K562 (cell line): ENCODE measurements around the gene GLT1D1. TPM values are rescaled to one million over a fixed set of nuclear protein-coding genes. Genes with fewer than 3 reads are reported as not detected.

ENCODE experiments used
- ATAC-seq: fragments of 200-7000 bp; cut with Tn5 transposase; 3 replicates; pipeline ENCODE4 v1.9.1; 2020; ENCODE audit warnings: moderate library complexity
- BruUV-seq: library from RNA; stranded (reverse); fragments of 400-500 nt; replicated peaks from 2 replicates; lab custom pipeline; 2021; lab: Mats Ljungman, UMichigan
- CTCF ChIA-PET: fragments of 300-600 bp; formaldehyde crosslinking; extraction: SDS; loops from one replicate; lab custom pipeline; 2021; ENCODE audit warnings: low intra/inter-chr PET ratio; lab: Yijun Ruan, JAX
- POLR2A ChIA-PET: fragments of 300-600, 350-650 bp; sonication (Branson Sonifier 250); formaldehyde crosslinking; extraction: SDS; loops from one replicate; lab custom pipeline; 2021; ENCODE audit warnings: antibody characterized with exemption, inconsistent platforms; lab: Yijun Ruan, JAX
- DNase-seq, 4 experiments: peaks; one replicate each; pipeline versions ENCODE4 v3.0.0 to v3.0.0-alpha.2; 2011 to 2018; ENCODE audit warnings: low spot score in 3 of 4, mixed read lengths in 3 of 4; ENCODE audit errors: extremely low read depth in 1 of 4
- FAIRE-seq: peaks from 2 replicates; lab custom pipeline; 2011; peaks lifted over from hg19 to GRCh38; lab: Jason Lieb, UNC
- H2AFZ ChIP-seq: 2 replicates; pipeline ENCODE4 v1.6.0; 2011; ENCODE audit warnings: low read depth, low read length, control low read depth, inconsistent platforms
- H3K27ac ChIP-seq: fragments of 200-600 bp; 3 replicates; pipeline ENCODE4 v1.8.0; 2011; ENCODE audit warnings: low read depth, mild to moderate bottlenecking, control low read depth, inconsistent platforms, low read length, moderate library complexity, mixed read lengths; ENCODE audit errors: extremely low read depth
- H3K27me3 ChIP-seq, 2 experiments: fragments of 300-600 bp in 1 of 2; 2 replicates in 1 of 2; 3 replicates in 1 of 2; pipeline versions ENCODE4 v1.6.0 to v1.8.0; 2011; ENCODE audit warnings: inconsistent platforms in 2 of 2, low read length in 2 of 2, mild to moderate bottlenecking in 1 of 2, mixed read lengths in 1 of 2, moderate library complexity in 1 of 2; ENCODE audit not compliant: control insufficient read depth in 2 of 2, insufficient read depth in 2 of 2
- H3K36me3 ChIP-seq: fragments of 300-600 bp; 3 replicates; pipeline ENCODE4 v1.8.0; 2011; ENCODE audit warnings: mild to moderate bottlenecking, low read length, inconsistent platforms; ENCODE audit not compliant: control insufficient read depth, insufficient read depth
- H3K4me1 ChIP-seq, 2 experiments: fragments of 200-600 bp in 1 of 2; replicated peaks in 1 of 2; 2 replicates in 1 of 2; 3 replicates in 1 of 2; pipeline versions ENCODE4 v1.5.1 to v1.8.0; 2011; ENCODE audit warnings: inconsistent platforms in 2 of 2, low read length in 2 of 2, mild to moderate bottlenecking in 1 of 2, mixed read lengths in 1 of 2, moderate library complexity in 1 of 2; ENCODE audit not compliant: control insufficient read depth in 2 of 2, insufficient read depth in 2 of 2
- H3K4me2 ChIP-seq: 2 replicates; pipeline ENCODE4 v1.6.1; 2011; ENCODE audit warnings: low read length, control low read depth, inconsistent platforms, mixed read lengths; ENCODE audit not compliant: insufficient read depth
- H3K4me3 ChIP-seq: fragments of 200-600 bp; sonication (generic), shearing (Covaris generic); 2 replicates; pipeline ENCODE4 v1.5.1; 2016; ENCODE audit warnings: control low read depth, inconsistent platforms
- H3K79me2 ChIP-seq: fragments of 200-600 bp; 3 replicates; pipeline ENCODE4 v1.8.0; 2011; ENCODE audit warnings: low read length, inconsistent platforms; ENCODE audit not compliant: control insufficient read depth, insufficient read depth
- H3K9ac ChIP-seq, 2 experiments: 2 replicates each; pipeline versions ENCODE4 v1.6.0 to v1.6.1; 2011; ENCODE audit warnings: low read depth in 2 of 2, low read length in 2 of 2, control low read depth in 1 of 2, inconsistent platforms in 1 of 2, mild to moderate bottlenecking in 1 of 2, mixed read lengths in 1 of 2; ENCODE audit not compliant: insufficient read depth in 1 of 2
- H3K9me1 ChIP-seq: one replicate; pipeline ENCODE4 v1.6.0; 2011; ENCODE audit warnings: inconsistent platforms, mild to moderate bottlenecking, low read length, moderate library complexity; ENCODE audit not compliant: control insufficient read depth, insufficient read depth
- H3K9me3 ChIP-seq: replicated peaks from 2 replicates; pipeline ENCODE4 v1.5.1; 2011; ENCODE audit warnings: low read depth, low read length, inconsistent platforms; ENCODE audit not compliant: control insufficient read depth, insufficient read depth
- H4K20me1 ChIP-seq: replicated peaks from 2 replicates; pipeline ENCODE4 v1.6.1; 2011; ENCODE audit warnings: low read length, inconsistent platforms, mixed read lengths; ENCODE audit not compliant: control insufficient read depth, insufficient read depth
- FOXM1 ChIP-seq, 2 experiments: fragments of 450-650 bp in 1 of 2; sonication (generic) in 1 of 2; formaldehyde crosslinking in 1 of 2; IDR thresholded peaks; 2 replicates each; pipeline versions ENCODE4 v1.6.1 to v1.9.0; 2017 to 2022; ENCODE audit warnings: low read depth in 2 of 2, mild to moderate bottlenecking in 2 of 2, missing genetic modification reagents in 1 of 2, moderate library complexity in 1 of 2
- WGBS: fragments of 100-300 bp; shearing (Covaris generic); methylation state at CpG from one replicate; pipeline ENCODE4 v1.1.6; 2016; ENCODE audit warnings: low coverage, mixed read lengths; ENCODE audit not compliant: insufficient coverage; ENCODE audit errors: missing lambda C conversion rate; 5-methylcytosine and 5-hydroxymethylcytosine counted together
- in situ Hi-C: fragments of 300-500 bp; cut with MboI; formaldehyde crosslinking; loops from 4 replicates; pipeline ENCODE4 v1.15.0; 2018; ENCODE audit warnings: inconsistent platforms, mixed read lengths
- intact Hi-C: fragments of 100-400 bp; cut with micrococcal nuclease; formaldehyde crosslinking; loops from 2 replicates; pipeline ENCODE4 v1.14.2; 2022
- polyA plus RNA-seq, 8 experiments: library from polyadenylated mRNA; depleted of rRNA in 4 of 8; stranded (reverse) in 5 of 8; unstranded in 3 of 8; fragments of >200 nt; fragmentation: Nextera tagmentation in 2 of 8; fragmentation: Illumina TruSeq in 1 of 8; extraction: Ambion mirVana in 2 of 8; extraction: Trizol in 1 of 8; gene quantifications; 2 replicates each; pipeline versions ENCODE4 v1.2.1 to v1.2.3, GENCODE V29; 2011 to 2014; ENCODE audit warnings: inconsistent platforms in 1 of 8, missing spikeins in 1 of 8
- total RNA-seq, 7 experiments: library from RNA; depleted of rRNA in 6 of 7; stranded (reverse); fragments of >200 nt in 6 of 7; fragmentation: Illumina TruSeq in 2 of 7; extraction: Trizol in 2 of 7; gene quantifications; 2 replicates each; pipeline versions ENCODE4 v1.2.1 to v1.2.3, GENCODE V29; 2011 to 2021; ENCODE audit warnings: low replicate concordance in 1 of 7
- TF ChIP-seq, protein P1 (sequence below): sonication (generic); formaldehyde crosslinking; IDR thresholded peaks from 2 replicates; pipeline ENCODE4 v1.8.0; 2022; ENCODE audit warnings: mild to moderate bottlenecking, missing genetic modification reagents
- TF ChIP-seq, protein P2 (sequence below): fragments of 250-450 bp; sonication (Bioruptor Pico); IDR thresholded peaks from 2 replicates; pipeline ENCODE4 v1.5.0; 2020; ENCODE audit warnings: mild to moderate bottlenecking, borderline replicate concordance

GLT1D1 gene
- total and polyA plus RNA-seq, 9 of the 15 experiments (the other 6 are each of a cell fraction or from before 2014, with no cell fraction given): 0.04 TPM; not detected in 8

DNA sequence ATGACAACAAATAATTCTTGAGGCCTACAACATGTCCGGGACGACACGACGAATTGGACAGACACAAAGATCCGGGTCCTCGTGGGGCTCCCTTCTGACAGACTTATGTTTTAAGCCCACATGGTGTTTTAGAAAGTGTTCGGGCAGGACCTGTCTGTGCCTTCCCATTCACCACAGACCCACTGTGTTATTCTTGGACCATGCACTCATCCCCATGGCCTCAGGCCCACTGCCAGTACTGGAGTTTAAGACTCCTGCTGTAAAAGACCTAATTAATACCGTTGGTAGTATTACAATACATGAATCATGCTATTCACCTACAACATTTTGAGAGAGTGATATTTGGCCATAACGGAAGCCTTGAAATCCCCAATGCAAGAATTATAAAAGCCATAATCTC lies 49.5 kb upstream of the GLT1D1 start:
- no peak overlapping the region for H3K27ac ChIP-seq
- H3K4me1 ChIP-seq: no peaks in the 10 kb centered on the region
- intact Hi-C loops (no loop called here), in situ Hi-C loops (no loop called here)
- no TSS peak for BruUV-seq
- DNase-seq: no peak
- H3K79me2 ChIP-seq: peaks cover 6% of the 10 kb centered on the region; the same call in 2 of the 3 replicates
- 96% methylated on average over 9 of the region's 9 CpGs for WGBS
- H3K9me1 ChIP-seq: no peaks in the 10 kb centered on the region
- TF ChIP-seq FOXM1 (IDR thresholded peaks at IDR 0.05; ENCODE audit: low read depth) (no peak), FOXM1 (CRISPR knock-in tag; IDR thresholded peaks at IDR 0.05; ENCODE audit: low read depth) (no peak)
- no peak for FAIRE-seq
- no peak overlapping the region for H3K4me3 ChIP-seq
- no peaks in the 10 kb centered on the region for H3K9me3 ChIP-seq
- no peak overlapping the region for H3K4me2 ChIP-seq
- ChIA-PET POLR2A (no interaction called here), CTCF (no interaction called here)
- H3K9ac ChIP-seq: no peak overlapping the region
- ATAC-seq: no peak
- H3K27me3 ChIP-seq: no peaks in the 10 kb centered on the region
- peaks cover 59% of the 10 kb centered on the region; the same call in 2 of the 3 replicates for H3K36me3 ChIP-seq
- no peak overlapping the region for H2AFZ ChIP-seq
- no peaks in the 10 kb centered on the region; the same call in 1 of the 2 replicates for H4K20me1 ChIP-seq

DNA sequence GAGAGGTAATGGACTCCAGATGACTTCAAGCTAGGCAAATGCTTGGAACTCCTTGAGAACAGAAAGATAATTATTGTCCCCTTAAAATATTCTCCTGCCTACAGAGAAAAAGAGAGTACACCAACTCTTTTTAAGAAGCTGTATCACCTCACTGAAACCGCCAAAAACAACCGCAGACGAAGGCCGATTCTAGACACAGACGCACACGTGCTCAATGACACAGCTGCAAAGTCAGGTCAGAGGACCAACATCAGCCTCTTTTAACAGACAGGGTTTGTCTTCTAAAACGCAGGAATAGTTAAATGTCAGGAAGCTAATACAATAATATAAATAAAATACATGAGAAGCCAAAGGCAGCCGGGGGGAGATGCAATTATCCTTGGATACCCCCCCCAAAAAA lies 48.5 kb upstream of the GLT1D1 start:
- H3K9me1 ChIP-seq: no peaks in the 10 kb centered on the region
- no peak overlapping the region for H2AFZ ChIP-seq
- no peak overlapping the region for H3K27ac ChIP-seq
- POLR2A ChIA-PET: interaction anchor here (0.6 kb wide), 1 partner anchor 1818 kb away, joined by 3 read pairs; no protein-coding TSS in a partner anchor
- no peak overlapping the region for H3K4me2 ChIP-seq
- H3K9me3 ChIP-seq: no peaks in the 10 kb centered on the region
- no peak overlapping the region for H3K9ac ChIP-seq
- 92% methylated on average over 8 of the region's 8 CpGs for WGBS
- DNase-seq (no peak), ATAC-seq (no peak), FAIRE-seq (no peak)
- no peak overlapping the region for H3K4me3 ChIP-seq
- in situ Hi-C loops (no loop called here), intact Hi-C loops (no loop called here)
- H3K79me2 ChIP-seq: peaks cover 6% of the 10 kb centered on the region; the same call in 2 of the 3 replicates
- H3K4me1 ChIP-seq: no peaks in the 10 kb centered on the region
- H4K20me1 ChIP-seq: no peaks in the 10 kb centered on the region; the same call in 1 of the 2 replicates
- H3K27me3 ChIP-seq: no peaks in the 10 kb centered on the region
- TF ChIP-seq, protein P1, sequence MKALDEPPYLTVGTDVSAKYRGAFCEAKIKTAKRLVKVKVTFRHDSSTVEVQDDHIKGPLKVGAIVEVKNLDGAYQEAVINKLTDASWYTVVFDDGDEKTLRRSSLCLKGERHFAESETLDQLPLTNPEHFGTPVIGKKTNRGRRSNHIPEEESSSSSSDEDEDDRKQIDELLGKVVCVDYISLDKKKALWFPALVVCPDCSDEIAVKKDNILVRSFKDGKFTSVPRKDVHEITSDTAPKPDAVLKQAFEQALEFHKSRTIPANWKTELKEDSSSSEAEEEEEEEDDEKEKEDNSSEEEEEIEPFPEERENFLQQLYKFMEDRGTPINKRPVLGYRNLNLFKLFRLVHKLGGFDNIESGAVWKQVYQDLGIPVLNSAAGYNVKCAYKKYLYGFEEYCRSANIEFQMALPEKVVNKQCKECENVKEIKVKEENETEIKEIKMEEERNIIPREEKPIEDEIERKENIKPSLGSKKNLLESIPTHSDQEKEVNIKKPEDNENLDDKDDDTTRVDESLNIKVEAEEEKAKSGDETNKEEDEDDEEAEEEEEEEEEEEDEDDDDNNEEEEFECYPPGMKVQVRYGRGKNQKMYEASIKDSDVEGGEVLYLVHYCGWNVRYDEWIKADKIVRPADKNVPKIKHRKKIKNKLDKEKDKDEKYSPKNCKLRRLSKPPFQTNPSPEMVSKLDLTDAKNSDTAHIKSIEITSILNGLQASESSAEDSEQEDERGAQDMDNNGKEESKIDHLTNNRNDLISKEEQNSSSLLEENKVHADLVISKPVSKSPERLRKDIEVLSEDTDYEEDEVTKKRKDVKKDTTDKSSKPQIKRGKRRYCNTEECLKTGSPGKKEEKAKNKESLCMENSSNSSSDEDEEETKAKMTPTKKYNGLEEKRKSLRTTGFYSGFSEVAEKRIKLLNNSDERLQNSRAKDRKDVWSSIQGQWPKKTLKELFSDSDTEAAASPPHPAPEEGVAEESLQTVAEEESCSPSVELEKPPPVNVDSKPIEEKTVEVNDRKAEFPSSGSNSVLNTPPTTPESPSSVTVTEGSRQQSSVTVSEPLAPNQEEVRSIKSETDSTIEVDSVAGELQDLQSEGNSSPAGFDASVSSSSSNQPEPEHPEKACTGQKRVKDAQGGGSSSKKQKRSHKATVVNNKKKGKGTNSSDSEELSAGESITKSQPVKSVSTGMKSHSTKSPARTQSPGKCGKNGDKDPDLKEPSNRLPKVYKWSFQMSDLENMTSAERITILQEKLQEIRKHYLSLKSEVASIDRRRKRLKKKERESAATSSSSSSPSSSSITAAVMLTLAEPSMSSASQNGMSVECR (CRISPR knock-in tag): no peak
- TF ChIP-seq, protein P2, sequence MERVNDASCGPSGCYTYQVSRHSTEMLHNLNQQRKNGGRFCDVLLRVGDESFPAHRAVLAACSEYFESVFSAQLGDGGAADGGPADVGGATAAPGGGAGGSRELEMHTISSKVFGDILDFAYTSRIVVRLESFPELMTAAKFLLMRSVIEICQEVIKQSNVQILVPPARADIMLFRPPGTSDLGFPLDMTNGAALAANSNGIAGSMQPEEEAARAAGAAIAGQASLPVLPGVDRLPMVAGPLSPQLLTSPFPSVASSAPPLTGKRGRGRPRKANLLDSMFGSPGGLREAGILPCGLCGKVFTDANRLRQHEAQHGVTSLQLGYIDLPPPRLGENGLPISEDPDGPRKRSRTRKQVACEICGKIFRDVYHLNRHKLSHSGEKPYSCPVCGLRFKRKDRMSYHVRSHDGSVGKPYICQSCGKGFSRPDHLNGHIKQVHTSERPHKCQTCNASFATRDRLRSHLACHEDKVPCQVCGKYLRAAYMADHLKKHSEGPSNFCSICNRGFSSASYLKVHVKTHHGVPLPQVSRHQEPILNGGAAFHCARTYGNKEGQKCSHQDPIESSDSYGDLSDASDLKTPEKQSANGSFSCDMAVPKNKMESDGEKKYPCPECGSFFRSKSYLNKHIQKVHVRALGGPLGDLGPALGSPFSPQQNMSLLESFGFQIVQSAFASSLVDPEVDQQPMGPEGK: no peak
- no TSS peak for BruUV-seq
- peaks cover 60% of the 10 kb centered on the region; the same call in 2 of the 3 replicates for H3K36me3 ChIP-seq
- CTCF ChIA-PET: no interaction called here
